CD4-positive, alpha-beta memory T cell (primary cell): ENCODE results near the gene ACTRT2. TPM values are rescaled to one million over a fixed set of nuclear protein-coding genes. Genes with fewer than 3 reads are reported as not detected.

Experiments used
- CTCF ChIA-PET: fragments of 350-600 bp; sonication (Branson Sonifier 250); formaldehyde crosslinking; loops from one replicate; lab custom pipeline; 2021; ENCODE audit warnings: inconsistent platforms; ENCODE audit not compliant: partially characterized antibody; lab: Charles Lee
- POLR2A ChIA-PET: fragments of 350-600 bp; sonication (Branson Sonifier 250); formaldehyde crosslinking; loops from one replicate; lab custom pipeline; 2021; ENCODE audit not compliant: partially characterized antibody; lab: Charles Lee
- DNase-seq, 5 donors: peaks; one replicate each; pipeline versions ENCODE4 v3.0.0 to v3.0.0-alpha.2; 2020 to 2022; ENCODE audit warnings: mixed read lengths in 1 of 5
- H3K27ac ChIP-seq: one replicate; pipeline ENCODE4 v1.7.0; 2013; ENCODE audit warnings: low read depth, low read length
- H3K27me3 ChIP-seq: 2 replicates; pipeline ENCODE4 v1.7.0; 2013; ENCODE audit warnings: mild to moderate bottlenecking, low read length, moderate library complexity; ENCODE audit not compliant: insufficient read depth
- H3K36me3 ChIP-seq: 2 replicates; pipeline ENCODE4 v1.7.0; 2013; ENCODE audit warnings: mild to moderate bottlenecking, low read length, moderate library complexity; ENCODE audit not compliant: insufficient read depth
- H3K4me1 ChIP-seq: 2 replicates; pipeline ENCODE4 v1.7.0; 2013; ENCODE audit warnings: mild to moderate bottlenecking, low read length, moderate library complexity; ENCODE audit not compliant: insufficient read depth
- H3K4me3 ChIP-seq, 2 donors: one replicate each; pipeline ENCODE4 v1.7.0; 2013; ENCODE audit warnings: low read length in 2 of 2, mild to moderate bottlenecking in 1 of 2
- H3K9me3 ChIP-seq, 2 donors: one replicate each; pipeline ENCODE4 v1.7.0; 2013; ENCODE audit warnings: low read length in 2 of 2, control low read depth in 1 of 2; ENCODE audit not compliant: control insufficient read depth in 1 of 2
- H3K27ac Mint-ChIP-seq, 7 donors: one replicate each; pipeline ENCODE4 v1.8.0; 2020 to 2021; ENCODE audit warnings: mixed read lengths in 7 of 7, mild to moderate bottlenecking in 6 of 7, inconsistent platforms in 3 of 7, moderate library complexity in 3 of 7
- H3K27me3 Mint-ChIP-seq, 2 donors: one replicate each; pipeline ENCODE4 v1.8.0; 2020 to 2021; ENCODE audit warnings: mixed read lengths in 2 of 2
- H3K36me3 Mint-ChIP-seq, 2 donors: one replicate each; pipeline ENCODE4 v1.8.0; 2020 to 2021; ENCODE audit warnings: mixed read lengths in 2 of 2, inconsistent platforms in 1 of 2, mild to moderate bottlenecking in 1 of 2
- H3K4me1 Mint-ChIP-seq, 4 donors: one replicate each; pipeline ENCODE4 v1.8.0; 2020 to 2021; ENCODE audit warnings: mixed read lengths in 4 of 4, mild to moderate bottlenecking in 1 of 4
- H3K4me3 Mint-ChIP-seq, 8 donors: one replicate each; pipeline ENCODE4 v1.8.0; 2020 to 2021; ENCODE audit warnings: mixed read lengths in 8 of 8, mild to moderate bottlenecking in 7 of 8, moderate library complexity in 6 of 8, inconsistent platforms in 3 of 8
- H3K9me3 Mint-ChIP-seq, 8 donors: one replicate each; pipeline ENCODE4 v1.8.0; 2020 to 2021; ENCODE audit warnings: mixed read lengths in 8 of 8, mild to moderate bottlenecking in 5 of 8, inconsistent platforms in 3 of 8, moderate library complexity in 1 of 8
- intact Hi-C: fragments of 100-400 bp; cut with micrococcal nuclease; formaldehyde crosslinking; loops from one replicate; pipeline ENCODE4 v1.15.1; 2023
- polyA plus RNA-seq, 2 donors: library from polyadenylated mRNA; unstranded; fragments of 300-500 nt; fragmentation: Illumina TruSeq; gene quantifications; one replicate each; pipeline ENCODE4 v1.2.3, GENCODE V29; 2021
- total RNA-seq, 2 experiments: library from RNA; stranded (reverse); gene quantifications; one replicate each; pipeline ENCODE4 v1.2.3, GENCODE V29; 2021

ACTRT2 gene
- total and polyA plus RNA-seq, 4 experiments from 2014 or later = not detected

DNA sequence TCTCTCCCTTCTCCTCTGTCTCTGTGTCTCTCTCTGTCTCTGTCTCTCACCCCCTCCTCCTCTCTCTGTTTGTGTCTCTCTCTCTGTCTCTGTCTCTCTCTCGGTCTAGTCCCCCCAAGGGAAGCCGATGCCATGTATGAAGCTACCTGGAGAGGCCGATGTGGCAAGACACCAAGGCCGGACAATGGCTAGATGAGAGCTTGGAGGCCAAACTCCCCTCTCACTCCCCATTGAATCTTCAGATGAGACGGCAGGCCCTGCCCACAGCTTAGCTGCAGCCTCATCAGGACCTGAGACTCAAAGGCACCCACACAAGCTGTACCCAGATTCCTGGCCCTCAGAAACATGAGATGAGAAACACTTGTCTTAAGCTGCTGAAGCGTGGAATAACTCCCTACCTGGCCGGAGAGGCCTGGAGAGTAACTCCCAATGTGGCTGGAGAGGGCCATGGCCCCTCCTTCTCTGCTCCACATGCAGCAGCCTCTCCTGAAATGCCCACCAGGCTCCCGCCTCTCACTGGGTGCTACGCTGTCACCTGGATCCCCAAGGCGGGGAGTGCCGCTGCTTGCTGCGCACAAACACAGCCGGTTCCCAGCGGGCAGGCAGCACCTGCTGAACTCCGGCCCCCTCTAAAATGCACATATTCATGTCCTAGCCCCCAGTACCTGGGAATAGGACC, 7.8 kb upstream of the ACTRT2 start:
- Mint-ChIP-seq H3K4me1 (peaks cover 0 to 2% (median 0%) of the 10 kb centered on the region in 4 donors), H3K4me3 (peak overlapping the region in 1 of 8 donors; percentile 2), H3K27ac (no peak overlapping the region), H3K9me3 (peaks cover 0 to 13% (median 4%) of the 10 kb centered on the region in 8 donors), H3K27me3 (peaks cover 13 to 15% of the 10 kb centered on the region in 2 donors), H3K36me3 (no peaks in the 10 kb centered on the region)
- no peaks in the 10 kb centered on the region for H3K4me1 ChIP-seq
- H3K4me3 ChIP-seq = no peak overlapping the region
- no peak overlapping the region for H3K27ac ChIP-seq
- intact Hi-C loops = loop anchor here (5.0 kb wide), 1 partner anchor 269 kb away; no protein-coding TSS in a partner anchor
- H3K9me3 ChIP-seq = no peaks in the 10 kb centered on the region
- ChIA-PET POLR2A (no interaction called here), CTCF (interaction anchor here (1.0 to 1.2 kb wide), 2 partner anchors 16 to 411 kb away, joined by 3 to 4 read pairs; no protein-coding TSS in a partner anchor)
- no peak for DNase-seq
- H3K36me3 ChIP-seq = no peaks in the 10 kb centered on the region
- no peaks in the 10 kb centered on the region for H3K27me3 ChIP-seq

DNA sequence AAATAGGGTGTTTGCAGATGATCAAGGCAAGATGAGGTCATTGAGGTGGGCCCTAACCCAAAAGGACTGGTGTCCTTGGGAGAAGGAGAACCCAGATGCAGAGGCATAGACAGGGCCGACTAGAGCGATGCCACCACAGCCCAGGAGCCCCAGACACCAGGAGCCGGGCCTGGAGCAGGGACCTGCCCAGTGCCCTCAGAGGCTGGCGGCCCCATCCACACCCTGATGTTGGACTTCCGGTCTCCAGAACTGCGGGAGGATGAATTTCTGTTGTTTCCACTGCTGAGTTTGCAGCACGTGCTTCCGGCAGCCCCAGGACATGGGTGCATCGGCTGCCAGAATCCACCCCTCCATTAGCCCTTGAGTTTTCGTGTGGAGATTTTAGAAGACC, 7.2 kb upstream of the ACTRT2 start:
- POLR2A ChIA-PET = no interaction called here
- DNase-seq = no peak
- H3K4me3 Mint-ChIP-seq = no peak overlapping the region
- H3K4me3 ChIP-seq = no peak overlapping the region
- H3K4me1 ChIP-seq = no peaks in the 10 kb centered on the region
- intact Hi-C loops = loop anchor here (5.0 kb wide), 1 partner anchor 268 kb away; no protein-coding TSS in a partner anchor
- CTCF ChIA-PET = interaction anchor here (1.0 kb wide), 1 partner anchor 410 kb away, joined by 3 read pairs; no protein-coding TSS in a partner anchor
- no peaks in the 10 kb centered on the region for H3K36me3 Mint-ChIP-seq
- no peaks in the 10 kb centered on the region for H3K9me3 ChIP-seq
- H3K27me3 ChIP-seq = no peaks in the 10 kb centered on the region
- H3K36me3 ChIP-seq = no peaks in the 10 kb centered on the region
- H3K27ac ChIP-seq = no peak overlapping the region
- peaks cover 10 to 11% of the 10 kb centered on the region in 2 donors for H3K27me3 Mint-ChIP-seq
- peaks cover 0 to 8% (median 0%) of the 10 kb centered on the region in 8 donors for H3K9me3 Mint-ChIP-seq
- peaks cover 0 to 2% (median 0%) of the 10 kb centered on the region in 4 donors for H3K4me1 Mint-ChIP-seq
- no peak overlapping the region for H3K27ac Mint-ChIP-seq

DNA sequence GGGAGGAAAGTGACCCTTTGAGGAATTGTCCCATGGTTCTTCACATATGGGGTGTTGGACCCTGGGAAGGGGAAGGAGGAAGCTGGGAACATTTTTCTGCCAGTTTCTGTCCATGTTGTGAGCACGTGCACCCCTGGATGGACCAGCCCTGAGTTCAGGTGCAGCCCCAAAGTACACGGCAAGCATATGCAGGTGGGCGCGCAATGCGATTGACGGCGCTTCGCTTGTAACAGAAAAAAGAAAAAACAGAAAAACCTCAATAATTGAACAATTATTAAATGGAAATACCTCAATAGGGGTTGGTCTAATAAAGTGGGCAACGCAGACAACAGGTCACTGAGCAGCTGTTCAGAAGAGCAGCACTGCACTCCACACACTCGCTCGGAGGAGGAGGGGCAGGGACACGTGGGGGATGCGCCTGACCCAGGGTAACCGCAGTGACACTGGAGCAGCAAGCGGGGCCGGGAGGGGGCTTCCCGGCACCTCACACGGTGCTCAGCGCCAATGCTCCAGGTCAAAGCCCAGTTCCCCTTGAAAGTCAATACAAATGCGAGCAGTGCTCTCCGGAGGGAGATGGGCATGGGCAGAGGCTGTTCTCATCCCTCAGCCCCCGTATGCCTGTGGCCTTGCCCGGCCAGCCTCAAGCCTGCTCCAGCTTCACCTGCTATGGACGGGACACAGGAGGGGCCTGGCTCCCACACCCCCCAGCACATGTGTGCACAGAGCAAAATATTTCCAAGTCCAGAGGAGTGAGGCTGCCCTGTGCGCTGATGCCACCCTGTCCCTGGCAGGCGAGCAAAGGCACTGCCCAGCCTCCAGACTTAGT, 6.6 kb upstream of the ACTRT2 start:
- intact Hi-C loops = loop anchor here (5.0 kb wide), 1 partner anchor 268 kb away; no protein-coding TSS in a partner anchor
- Histone ChIP-seq H3K4me3 (no peak overlapping the region), H3K9me3 (no peaks in the 10 kb centered on the region), H3K27ac (no peak overlapping the region), H3K4me1 (no peaks in the 10 kb centered on the region), H3K27me3 (no peaks in the 10 kb centered on the region), H3K36me3 (no peaks in the 10 kb centered on the region)
- POLR2A ChIA-PET = no interaction called here
- H3K4me3 Mint-ChIP-seq = no peak overlapping the region
- peaks cover 0 to 8% (median 0%) of the 10 kb centered on the region in 8 donors for H3K9me3 Mint-ChIP-seq
- H3K36me3 Mint-ChIP-seq = no peaks in the 10 kb centered on the region
- H3K4me1 Mint-ChIP-seq = peaks cover 0 to 2% (median 0%) of the 10 kb centered on the region in 4 donors
- H3K27ac Mint-ChIP-seq = no peak overlapping the region
- DNase-seq = no peak
- H3K27me3 Mint-ChIP-seq = peaks cover 10 to 11% of the 10 kb centered on the region in 2 donors
- CTCF ChIA-PET = no interaction called here

DNA sequence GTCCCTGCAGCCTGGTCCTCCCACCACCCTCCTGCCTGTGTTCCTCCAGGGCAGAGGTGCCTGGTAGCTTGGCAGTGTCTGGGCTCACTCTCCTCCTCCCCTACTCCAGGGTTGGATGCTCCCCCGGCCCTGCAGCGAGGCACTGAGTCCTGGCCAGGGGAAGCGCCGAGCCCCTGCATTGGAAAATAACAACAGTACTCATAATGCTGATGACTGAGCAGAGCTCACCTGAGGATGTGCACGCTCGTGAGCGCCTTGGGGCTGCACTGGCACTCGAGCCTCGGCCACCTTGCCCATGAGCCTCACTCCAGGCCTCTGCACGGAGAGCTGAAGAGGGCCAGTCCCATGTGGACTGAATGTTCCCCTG, 6.0 kb upstream of the ACTRT2 start:
- Histone ChIP-seq H3K4me3 (no peak overlapping the region), H3K4me1 (no peaks in the 10 kb centered on the region), H3K27me3 (no peaks in the 10 kb centered on the region), H3K27ac (no peak overlapping the region), H3K9me3 (no peaks in the 10 kb centered on the region), H3K36me3 (no peaks in the 10 kb centered on the region)
- Mint-ChIP-seq H3K27ac (no peak overlapping the region), H3K9me3 (peaks cover 0 to 8% (median 0%) of the 10 kb centered on the region in 8 donors), H3K4me1 (peaks cover 0 to 2% (median 0%) of the 10 kb centered on the region in 4 donors), H3K27me3 (peaks cover 10 to 11% of the 10 kb centered on the region in 2 donors), H3K4me3 (no peak overlapping the region), H3K36me3 (no peaks in the 10 kb centered on the region)
- no peak for DNase-seq
- intact Hi-C loops = no loop called here
- CTCF ChIA-PET = no interaction called here
- POLR2A ChIA-PET = no interaction called here

DNA sequence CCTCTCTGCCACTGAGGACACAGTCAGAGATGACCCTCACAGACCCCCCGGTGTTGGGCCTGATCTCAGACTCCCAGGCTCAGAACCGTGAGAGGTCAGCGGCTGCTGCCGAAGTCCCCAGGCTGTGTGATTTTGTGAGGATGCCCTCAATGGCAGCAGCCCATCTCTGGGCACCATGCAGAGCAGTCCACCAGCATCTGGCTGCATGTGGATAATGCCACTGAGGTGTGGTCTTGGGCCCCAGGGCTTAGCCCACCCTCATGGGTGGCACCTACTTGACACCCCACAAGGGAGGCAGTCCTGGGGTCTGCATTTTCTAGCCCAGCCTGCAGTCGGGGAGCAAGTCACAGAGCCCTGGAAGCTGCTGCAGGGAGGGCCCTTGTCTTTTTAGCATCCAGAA, 5.5 kb upstream of the ACTRT2 start:
- Histone ChIP-seq H3K4me3 (no peak overlapping the region), H3K27me3 (no peaks in the 10 kb centered on the region), H3K4me1 (no peaks in the 10 kb centered on the region), H3K27ac (no peak overlapping the region), H3K9me3 (no peaks in the 10 kb centered on the region), H3K36me3 (no peaks in the 10 kb centered on the region)
- Mint-ChIP-seq H3K9me3 (peaks cover 0 to 6% (median 0%) of the 10 kb centered on the region in 8 donors), H3K27ac (no peak overlapping the region), H3K36me3 (no peaks in the 10 kb centered on the region), H3K4me3 (no peak overlapping the region), H3K27me3 (peaks cover 10 to 11% of the 10 kb centered on the region in 2 donors), H3K4me1 (peaks cover 0 to 2% (median 0%) of the 10 kb centered on the region in 4 donors)
- DNase-seq = no peak
- intact Hi-C loops = no loop called here
- ChIA-PET POLR2A (no interaction called here), CTCF (no interaction called here)

DNA sequence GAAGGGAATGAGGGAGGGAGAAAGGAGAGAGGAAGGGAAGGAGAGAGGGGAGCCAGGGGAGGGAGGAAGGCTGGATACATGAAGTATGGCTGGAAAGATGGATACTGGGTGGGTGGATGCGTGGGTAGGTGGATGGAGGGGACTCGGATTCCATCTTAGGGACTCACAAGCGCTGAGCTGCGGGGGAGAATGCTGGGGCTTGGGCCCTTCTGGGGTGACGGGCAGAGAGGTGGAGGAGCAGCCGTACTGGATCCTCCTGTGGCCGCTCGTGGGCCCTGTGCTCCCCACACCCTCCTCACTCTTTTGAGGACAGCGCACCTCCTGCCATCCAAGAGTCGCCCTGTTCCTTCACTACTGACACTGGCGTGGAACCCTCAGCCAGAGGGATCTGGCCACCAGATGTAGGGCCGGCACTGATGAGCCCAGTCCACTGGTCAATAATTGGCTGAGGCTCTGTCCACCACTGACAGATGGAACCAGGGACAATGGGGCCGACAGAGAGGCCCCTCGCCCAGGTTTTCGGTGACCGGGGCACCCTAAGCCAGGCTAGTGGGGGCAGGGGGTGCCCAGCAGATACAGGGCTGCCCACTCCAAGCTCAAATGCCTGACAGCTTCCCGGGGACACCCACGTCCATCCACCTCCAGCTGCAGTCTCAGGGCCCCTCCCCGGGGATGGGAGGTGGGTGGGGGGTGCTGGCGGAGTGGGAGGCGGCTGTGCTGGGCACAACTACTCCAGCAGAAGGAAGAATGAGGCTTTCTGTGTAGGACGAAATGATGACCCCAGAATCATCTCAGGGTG, 4.4 kb upstream of the ACTRT2 start:
- intact Hi-C loops = no loop called here
- Mint-ChIP-seq H3K4me1 (peaks cover 0 to 2% (median 0%) of the 10 kb centered on the region in 4 donors), H3K27me3 (peaks cover 8 to 10% of the 10 kb centered on the region in 2 donors), H3K27ac (no peak overlapping the region), H3K36me3 (no peaks in the 10 kb centered on the region), H3K4me3 (no peak overlapping the region), H3K9me3 (peaks cover 0 to 3% (median 0%) of the 10 kb centered on the region in 8 donors)
- ChIA-PET POLR2A (no interaction called here), CTCF (no interaction called here)
- no peaks in the 10 kb centered on the region for H3K9me3 ChIP-seq
- no peaks in the 10 kb centered on the region for H3K4me1 ChIP-seq
- no peaks in the 10 kb centered on the region for H3K27me3 ChIP-seq
- no peak overlapping the region for H3K4me3 ChIP-seq
- H3K36me3 ChIP-seq = no peaks in the 10 kb centered on the region
- DNase-seq = no peak
- H3K27ac ChIP-seq = no peak overlapping the region
